Gastroesophageal sphincter (tissue), 3 donors: Measurements from ENCODE around the gene ITGA3.

Experiments
- CTCF ChIP-seq, 4 experiments: fragments of 200-600 bp in 2 of 4; fragments of 450-650 bp in 2 of 4; sonication (generic) in 1 of 4; IDR thresholded peaks; one replicate each; pipeline ENCODE4 v1.5.1; 2017 to 2019; ENCODE audit warnings: antibody characterized with exemption in 4 of 4, mild to moderate bottlenecking in 2 of 4, moderate library complexity in 2 of 4
- POLR2A ChIP-seq, 2 donors: fragments of 450-650 bp; IDR thresholded peaks; one replicate each; pipeline ENCODE4 v1.6.1; 2017; ENCODE audit warnings: antibody characterized with exemption in 2 of 2, mild to moderate bottlenecking in 2 of 2, moderate library complexity in 1 of 2
- POLR2AphosphoS5 ChIP-seq: sonication (generic); formaldehyde crosslinking; IDR thresholded peaks from one replicate; pipeline ENCODE4 v1.6.1; 2017; ENCODE audit warnings: antibody characterized with exemption

- TF ChIP-seq POLR2A (IDR thresholded peaks at IDR 0.05) (no peak), CTCF (IDR thresholded peaks at IDR 0.05) (no peak), POLR2AphosphoS5 (no peak)
Measured at GRCh38 chr17:50014471-50015088, 41.3 kb upstream of the ITGA3 start.
